ENCODE data around the gene NCAM1. TPM values are rescaled to one million over a fixed set of nuclear protein-coding genes. Genes with fewer than 3 reads are reported as not detected.

Gene NCAM1
- total and polyA plus RNA-seq, 2 of the 13 experiments (the other 11 are each of a cell fraction or from before 2014, with no cell fraction given): 0.05 TPM; not detected in 1

- no peak for TF ChIP-seq E2F2 (CRISPR knock-in tag; IDR thresholded peaks at IDR 0.05; ENCODE audit: borderline replicate concordance)
- no peak for TF ChIP-seq ZNF275 (CRISPR knock-in tag; IDR thresholded peaks at IDR 0.05; ENCODE audit: borderline replicate concordance)
- no peak for TF ChIP-seq TRIM22 (IDR thresholded peaks at IDR 0.05)
- 0 out of 2 replicates have a peak, but pooled peaks have one; percentile 27 for TF ChIP-seq ZNF383 (CRISPR knock-in tag; IDR thresholded peaks at IDR 0.05; ENCODE audit: borderline replicate concordance)
- TF ChIP-seq ZNF317 (CRISPR knock-in tag; IDR thresholded peaks at IDR 0.05): 0 out of 2 replicates have a peak, but pooled peaks have one; percentile 23
- no peak for TF ChIP-seq AKAP8 (CRISPR knock-in tag; IDR thresholded peaks at IDR 0.05)
- TF ChIP-seq ZNF121 (CRISPR knock-in tag; IDR thresholded peaks at IDR 0.05): no peak
- no peak for TF ChIP-seq CREBL2 (CRISPR knock-in tag; IDR thresholded peaks at IDR 0.05; ENCODE audit: borderline replicate concordance)
- TF ChIP-seq GZF1 (CRISPR knock-in tag; IDR thresholded peaks at IDR 0.05): 0 out of 2 replicates have a peak, but pooled peaks have one; percentile 25
- TF ChIP-seq THAP11 (CRISPR knock-in tag; IDR thresholded peaks at IDR 0.05): peak; percentile 62
- TF ChIP-seq MNT (IDR thresholded peaks at IDR 0.05): 0 out of 2 replicates have a peak, but pooled peaks have one; percentile 29
- TF ChIP-seq GRHL1 (CRISPR knock-in tag; conservative IDR thresholded peaks at IDR 0.05): no peak
- peak; percentile 44; the same call in 1 of the 2 replicates for TF ChIP-seq ZZZ3 (CRISPR knock-in tag; IDR thresholded peaks at IDR 0.05; ENCODE audit: borderline replicate concordance)
- peak; percentile 59; the same call in 1 of the 2 replicates for TF ChIP-seq ZNF276 (CRISPR knock-in tag; IDR thresholded peaks at IDR 0.05; ENCODE audit: low read depth)
- TF ChIP-seq ZNF24 (IDR thresholded peaks at IDR 0.05): no peak
- no peak for TF ChIP-seq CREB3 (CRISPR knock-in tag; IDR thresholded peaks at IDR 0.05)
- TF ChIP-seq ATAD3A (CRISPR knock-in tag; IDR thresholded peaks at IDR 0.05): no peak
Measured at GRCh38 chr11:113314389-113315301, 353.4 kb downstream of the NCAM1 start, which contains the start of gene TTC12 (continued).
